Left kidney (tissue), 2 donors: ENCODE measurements around the gene SPECC1. TPM values are rescaled to one million over a fixed set of nuclear protein-coding genes. Genes with fewer than 3 reads are reported as not detected.
"Not testable (repeated sequence)": the region's sequence is repeated elsewhere in the genome, so short reads cannot be mapped to it uniquely, and the experiment has no call there.

Source experiments
- DNase-seq: peaks from one replicate; pipeline ENCODE4 v3.0.0-alpha.2; 2013
- polyA plus RNA-seq: library from polyadenylated mRNA; unstranded; fragments of 120-200 nt; gene quantifications from one replicate; pipeline ENCODE4 v1.2.1, GENCODE V29; 2013; ENCODE audit not compliant: insufficient read length

Gene SPECC1
- polyA plus RNA-seq, 1 donor: 18.4 TPM

GRCh38 chr17:20010099-20010863, 1.1 kb downstream of the SPECC1 start:
- DNase-seq: peak; percentile 35

DNA sequence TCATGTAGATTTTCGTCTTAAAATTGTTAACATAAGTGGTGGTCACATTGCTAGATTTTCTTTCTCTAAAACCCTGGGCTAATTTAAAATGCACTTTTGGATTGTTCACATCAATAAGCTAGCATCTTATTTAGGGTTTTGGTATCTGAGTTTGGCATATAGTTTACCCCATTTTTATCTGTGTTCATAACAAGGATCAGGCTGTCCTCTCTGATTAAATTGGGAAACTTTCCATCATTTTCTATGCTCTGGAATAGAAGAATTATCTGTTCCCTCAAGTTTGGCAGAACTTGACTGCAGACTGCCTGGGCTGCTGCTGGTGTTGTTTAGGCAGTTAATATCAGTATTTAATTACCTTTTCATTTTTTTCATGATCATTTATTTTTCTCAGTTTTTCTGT, 1.8 kb downstream of the SPECC1 start:
- no peak for DNase-seq

GRCh38 chr17:20012017-20012536, 2.9 kb downstream of the SPECC1 start:
- DNase-seq: no peak

- DNase-seq: not testable (repeated sequence)
Measured at GRCh38 chr17:20016475-20016992, 7.4 kb downstream of the SPECC1 start.

DNA sequence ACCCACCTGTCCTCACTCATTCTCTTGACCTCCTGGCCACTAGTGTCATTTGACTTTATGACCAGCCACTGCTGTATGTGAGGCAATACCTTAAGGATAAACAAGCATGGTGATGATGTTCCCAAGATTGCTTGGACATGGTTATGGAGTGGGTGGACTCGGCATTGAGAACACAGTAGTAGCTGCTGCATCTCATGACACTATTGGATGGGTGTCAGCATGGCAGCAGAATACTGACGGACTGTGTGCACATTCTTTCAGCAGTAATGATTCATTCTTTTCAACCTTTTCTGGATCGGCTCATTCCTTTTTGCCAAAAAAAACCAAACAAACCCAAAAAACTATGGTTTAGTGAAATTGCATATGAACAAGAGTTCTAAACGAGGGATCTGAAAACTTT, 13.5 kb downstream of the SPECC1 start:
- DNase-seq: no peak

DNA sequence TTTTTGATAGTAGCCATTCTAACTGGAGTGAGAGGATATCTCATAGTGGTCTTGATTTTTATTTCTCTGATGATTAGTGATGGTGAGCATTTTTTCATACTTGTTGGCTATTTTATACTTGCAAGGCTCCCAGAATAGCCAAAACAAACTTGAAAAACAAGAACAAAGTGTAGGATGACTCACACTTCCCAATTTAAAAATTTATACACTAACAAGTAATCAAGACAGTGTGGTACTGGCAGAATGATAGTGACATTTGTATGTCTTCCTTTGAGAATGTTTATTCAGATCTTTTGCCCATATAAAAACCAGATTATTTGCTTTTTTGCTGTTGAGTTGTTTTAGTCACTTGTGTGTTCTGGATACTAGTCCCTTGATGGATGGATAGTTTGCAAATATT, 17.8 kb downstream of the SPECC1 start:
- DNase-seq: no peak

DNA sequence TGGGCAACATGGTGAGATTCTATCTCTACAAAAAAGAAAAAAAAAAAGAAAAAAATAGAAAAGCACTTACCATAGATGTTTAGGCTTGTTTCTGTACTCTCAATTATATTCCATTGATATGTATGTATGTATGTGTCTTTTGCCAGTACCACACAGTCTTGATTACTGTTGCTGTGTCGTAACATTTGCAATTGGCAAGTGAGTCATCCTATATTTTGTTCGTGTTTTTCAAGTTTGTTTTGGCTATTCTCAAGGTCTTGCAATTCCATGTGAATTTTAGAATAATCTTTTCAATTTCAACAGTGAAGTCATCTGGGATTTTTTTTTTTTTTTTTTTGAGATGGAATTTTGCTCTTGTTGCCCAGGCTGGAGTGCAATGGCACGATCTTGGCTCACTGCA, 19.3 kb downstream of the SPECC1 start:
- no peak for DNase-seq

- no peak for DNase-seq
Measured at GRCh38 chr17:20032636-20033035, 23.5 kb downstream of the SPECC1 start.

DNA sequence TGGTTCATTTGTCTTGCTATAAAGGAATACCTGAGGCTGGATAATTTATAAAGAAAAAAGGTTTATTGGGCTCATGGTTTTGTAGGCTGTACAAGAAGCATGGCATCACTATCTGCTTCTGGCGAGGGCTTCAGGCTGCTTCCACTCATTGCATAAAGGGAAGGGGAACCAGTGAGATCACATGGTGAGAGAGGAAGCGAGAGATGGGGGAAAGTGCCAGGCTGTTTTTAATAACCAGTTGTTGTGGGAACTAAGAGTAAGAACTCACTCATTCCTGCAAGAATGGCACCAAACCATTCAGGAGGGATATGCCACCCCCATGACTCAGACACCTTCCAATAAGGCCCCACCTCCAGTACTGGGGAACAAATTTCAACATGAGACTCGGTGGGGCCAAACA, 24.3 kb downstream of the SPECC1 start:
- no peak for DNase-seq

GRCh38 chr17:20035501-20035900, 26.3 kb downstream of the SPECC1 start:
- DNase-seq: no peak

DNA sequence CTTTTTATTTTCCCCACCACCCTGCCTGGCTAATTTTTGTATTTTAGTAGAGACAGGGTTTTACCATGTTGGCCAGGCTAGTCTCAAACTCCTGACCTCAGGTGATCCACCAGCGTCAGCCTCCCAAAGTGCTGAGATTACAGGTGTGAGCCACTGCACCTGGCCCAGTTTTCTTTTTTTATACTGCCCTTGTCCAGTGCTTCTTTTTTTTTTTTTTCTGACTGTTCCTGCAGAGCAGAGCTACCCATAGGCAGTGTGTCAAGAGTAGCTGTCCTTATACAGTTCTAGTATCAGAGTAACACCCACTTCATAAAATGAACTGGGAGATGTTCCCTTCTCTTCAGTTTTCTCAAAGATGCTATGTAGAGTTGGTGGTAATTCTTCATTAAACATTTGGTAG, 28.1 kb downstream of the SPECC1 start:
- DNase-seq: not testable (repeated sequence)

GRCh38 chr17:20039037-20039436, 29.9 kb downstream of the SPECC1 start:
- DNase-seq: no peak

DNA sequence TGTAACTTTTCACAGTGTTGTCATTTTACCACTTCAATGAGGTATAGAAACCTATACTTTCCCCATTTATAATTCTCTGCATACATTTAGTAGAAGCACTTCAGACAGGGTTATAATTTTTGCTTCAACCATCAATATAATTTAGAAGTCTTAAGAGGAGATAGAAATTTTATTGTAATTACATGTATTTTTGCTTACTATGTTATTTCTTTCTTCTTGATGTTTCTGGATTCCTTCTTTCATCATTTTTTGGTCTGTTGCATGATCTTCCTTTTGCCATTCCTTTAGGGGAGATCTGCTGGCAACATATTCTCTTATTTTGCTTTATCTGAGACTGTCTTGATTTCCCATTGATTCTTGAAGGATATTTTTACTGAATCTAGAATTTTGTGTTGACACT, 31.1 kb downstream of the SPECC1 start:
- no peak for DNase-seq

- DNase-seq: no peak
Measured at GRCh38 chr17:20043021-20043420, 33.9 kb downstream of the SPECC1 start.

DNA sequence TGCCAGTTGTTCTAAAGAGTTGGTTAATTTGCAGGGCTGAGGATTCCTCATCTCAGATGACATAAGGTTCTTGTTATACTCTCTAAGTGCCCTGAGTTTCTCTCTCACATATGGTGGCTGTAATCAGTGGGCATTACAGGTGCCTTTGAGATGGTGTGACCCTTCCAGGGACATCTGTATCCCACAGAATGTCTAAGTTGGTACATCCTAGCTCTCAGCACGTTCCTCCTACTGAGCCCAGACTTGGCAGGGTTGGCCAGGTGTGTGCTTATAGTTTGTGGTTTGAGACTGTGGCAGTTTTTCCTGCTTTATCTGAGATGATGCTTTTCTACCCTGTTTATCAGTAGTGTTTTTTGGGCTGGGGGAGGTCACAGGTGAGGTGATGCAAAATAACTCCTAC, 36.3 kb downstream of the SPECC1 start:
- DNase-seq: no peak

DNA sequence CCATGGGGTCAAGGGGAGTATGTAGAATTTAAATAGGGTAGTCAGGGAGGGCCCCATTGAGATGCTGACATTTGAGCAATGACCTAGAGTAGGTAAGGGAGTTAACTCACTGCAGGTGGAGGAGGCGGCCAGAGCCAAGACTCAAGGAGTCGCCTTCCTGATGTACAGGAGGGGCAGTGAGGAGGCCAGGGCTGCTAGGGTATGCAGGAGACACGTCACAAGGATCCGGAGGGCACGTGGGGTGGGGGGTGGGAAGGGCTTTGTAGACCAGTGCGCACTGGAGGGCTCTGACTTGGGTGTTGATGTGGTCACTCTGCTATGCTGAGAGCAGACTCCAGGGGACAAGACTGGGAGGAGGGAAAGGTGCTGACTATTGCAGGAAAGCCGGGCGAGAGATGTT, 37.5 kb downstream of the SPECC1 start:
- no peak for DNase-seq

- no peak for DNase-seq
Measured at GRCh38 chr17:20051624-20052023, 42.5 kb downstream of the SPECC1 start.

- DNase-seq: no peak
Measured at GRCh38 chr17:20053361-20053964, 44.3 kb downstream of the SPECC1 start.

DNA sequence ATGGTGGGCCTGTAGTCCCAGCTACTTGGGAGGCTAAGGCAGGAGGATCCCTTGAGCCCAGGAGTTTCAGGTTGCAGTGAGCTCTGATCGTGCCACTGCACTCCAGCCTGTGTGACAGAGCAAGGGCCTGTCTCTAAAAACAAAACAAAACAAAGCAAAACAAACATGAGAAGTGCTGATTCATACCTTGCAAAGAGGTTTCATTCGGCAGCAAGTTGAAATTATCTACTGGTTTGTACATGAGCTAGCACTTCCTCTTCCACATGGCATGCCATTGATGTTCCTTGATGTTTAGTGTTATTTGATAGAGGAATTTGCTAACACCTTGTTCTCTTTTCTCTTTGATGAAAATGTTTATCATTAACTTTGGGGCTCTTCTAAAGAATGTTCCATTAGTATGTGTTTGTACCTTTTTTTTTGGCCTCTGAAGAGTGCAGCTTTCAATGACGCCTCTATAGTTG, 50.6 kb downstream of the SPECC1 start:
- DNase-seq: no peak

GRCh38 chr17:20063665-20064648, 54.8 kb downstream of the SPECC1 start:
- DNase-seq: no peak

DNA sequence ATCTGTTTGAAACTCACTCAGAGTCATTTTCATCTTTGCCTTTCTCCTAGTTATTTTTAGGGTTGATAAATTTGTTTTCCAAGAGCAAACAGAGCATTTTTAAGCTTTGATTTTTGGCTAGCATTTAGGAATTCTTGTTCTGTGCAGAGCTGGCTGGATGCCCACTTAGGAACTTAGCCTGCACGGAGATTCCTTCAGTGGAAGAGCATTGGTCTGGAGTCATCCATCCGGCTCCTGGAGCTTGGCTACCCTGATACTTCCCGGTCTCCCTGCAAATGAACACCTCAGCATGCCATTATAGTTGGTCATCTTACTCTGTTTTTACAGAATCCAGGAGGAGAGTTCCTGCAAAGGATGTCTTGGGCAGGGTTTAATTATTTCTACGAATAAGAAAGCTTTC, 57.1 kb downstream of the SPECC1 start:
- DNase-seq: no peak

- no peak for DNase-seq
Measured at GRCh38 chr17:20067711-20068110, 58.6 kb downstream of the SPECC1 start.
